Prostate gland (tissue), 2 donors: ENCODE measurements around the gene PPP1R14B. TPM values are rescaled to one million over a fixed set of nuclear protein-coding genes. Genes with fewer than 3 reads are reported as not detected.
A peak's percentile ranks its signal among the peaks of the same experiment; 100 is the strongest.

Experiments
- DNase-seq: peaks from one replicate; pipeline ENCODE4 v3.0.0-alpha.2; 2019; ENCODE audit warnings: low spot score
- H3K27ac ChIP-seq, 2 donors: fragments of 200-600 bp; sonication (generic); 2 replicates each; pipeline ENCODE4 v1.5.1; 2017 to 2019
- H3K27me3 ChIP-seq: fragments of 200-600 bp; sonication (generic); replicated peaks from 2 replicates; pipeline ENCODE4 v1.5.1; 2019; ENCODE audit not compliant: insufficient read depth
- H3K36me3 ChIP-seq, 2 donors: fragments of 200-600 bp; sonication (generic); 1 replicate in 1 of 2; 2 replicates in 1 of 2; pipeline versions ENCODE4 v1.5.1 to v1.8.1; 2017 to 2019
- H3K4me1 ChIP-seq: fragments of 200-600 bp; sonication (generic); replicated peaks from 2 replicates; pipeline ENCODE4 v1.5.1; 2019
- H3K4me3 ChIP-seq, 2 donors: fragments of 200-600 bp; sonication (generic); 2 replicates each; pipeline ENCODE4 v1.5.1; 2017 to 2019
- H3K9me3 ChIP-seq: fragments of 200-600 bp; sonication (generic); 2 replicates; pipeline ENCODE4 v1.5.1; 2017
- CTCF ChIP-seq, 4 experiments: fragments of 200-600 bp in 2 of 4; fragments of 450-650 bp in 2 of 4; sonication (generic) in 2 of 4; IDR thresholded peaks; 1 replicate in 3 of 4; 2 replicates in 1 of 4; pipeline ENCODE4 v1.5.1; 2016 to 2019; ENCODE audit warnings: antibody characterized with exemption in 4 of 4, mild to moderate bottlenecking in 2 of 4, moderate library complexity in 2 of 4
- POLR2A ChIP-seq: fragments of 450-650 bp; IDR thresholded peaks from one replicate; pipeline ENCODE4 v1.6.1; 2016; ENCODE audit warnings: antibody characterized with exemption, mild to moderate bottlenecking
- POLR2AphosphoS5 ChIP-seq: sonication (generic); formaldehyde crosslinking; IDR thresholded peaks from one replicate; pipeline ENCODE4 v1.6.1; 2017; ENCODE audit warnings: antibody characterized with exemption
- WGBS: methylation state at CpG from one replicate; pipeline ENCODE4 v1.1.5; 2018; 5-methylcytosine and 5-hydroxymethylcytosine counted together
- intact Hi-C: fragments of 100-400 bp; cut with DNase I; formaldehyde crosslinking; loops from one replicate; pipeline ENCODE4 v1.14.2; 2022
- total RNA-seq, 2 donors: library from RNA; depleted of rRNA; stranded (reverse); fragments of >200 nt; gene quantifications; one replicate each; pipeline ENCODE4 v1.1.0, GENCODE V29; 2016

PPP1R14B gene
- total RNA-seq, 2 donors from 2014 or later: 60.5 to 69.3 TPM

- no peak overlapping the region for H3K4me3 ChIP-seq
- no peak for DNase-seq
- H3K36me3 ChIP-seq: no peaks in the 10 kb centered on the region
- H3K9me3 ChIP-seq: no peaks in the 10 kb centered on the region
- H3K27ac ChIP-seq: peak overlapping the region in 1 of 2 donors; percentile 83
- H3K4me1 ChIP-seq: peaks cover 11% of the 10 kb centered on the region
- H3K27me3 ChIP-seq: no peaks in the 10 kb centered on the region
- 75% methylated on average over 8 of the region's 8 CpGs for WGBS
- intact Hi-C loops: loop anchor here (5.0 kb wide), 1 partner anchor 49 kb away; the partner anchor contains the start of gene CATSPERZ
- TF ChIP-seq CTCF (IDR thresholded peaks at IDR 0.05): no peak
- TF ChIP-seq POLR2AphosphoS5: no peak
- no peak for TF ChIP-seq POLR2A
Measured at GRCh38 chr11:64253043-64253442, 6.3 kb upstream of the PPP1R14B start.

DNA sequence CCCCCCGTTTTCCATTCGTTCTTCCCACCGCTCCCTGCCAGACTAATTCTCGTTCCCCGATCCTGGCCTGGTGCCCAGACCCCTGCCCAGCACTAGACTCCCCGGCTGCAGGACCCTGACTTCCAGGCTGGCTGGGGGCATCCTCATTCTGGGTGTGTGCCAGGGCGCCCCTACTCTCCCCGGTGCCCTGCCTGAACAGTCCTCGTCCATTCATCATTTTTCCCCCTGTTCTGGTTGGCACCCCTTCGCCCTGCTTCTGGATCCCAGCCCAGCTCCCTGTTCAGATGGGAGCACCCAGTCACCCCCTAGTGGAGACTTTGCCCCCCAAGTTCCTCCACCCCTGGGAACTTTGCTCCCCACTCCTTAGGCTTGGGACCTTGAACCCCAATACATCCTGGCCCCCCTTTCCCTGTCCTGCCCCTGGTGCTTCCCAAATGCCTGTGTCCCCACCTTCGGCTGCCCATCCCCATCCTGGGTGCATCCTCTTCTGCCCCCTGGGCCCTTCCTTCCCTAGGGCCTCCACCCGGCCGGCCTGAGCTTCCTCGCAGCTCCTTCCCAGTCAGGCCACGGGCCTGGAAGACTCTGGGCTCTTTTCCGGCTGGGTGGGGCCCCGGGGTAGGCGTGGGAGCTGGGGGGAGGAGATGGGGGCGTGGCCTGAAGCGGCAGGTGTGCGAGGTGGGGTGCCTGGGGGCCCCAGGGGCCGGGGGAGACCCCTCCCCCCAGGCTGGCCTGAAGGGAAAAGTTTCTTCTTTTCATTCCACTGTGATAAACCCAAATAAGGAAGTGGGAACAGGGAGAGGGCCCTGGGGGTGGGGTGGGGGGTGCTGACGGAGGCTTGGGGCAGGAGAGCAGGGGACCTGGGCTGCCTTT is 5.5 kb upstream of the PPP1R14B start:
- H3K27ac ChIP-seq: peak overlapping the region; percentile 70 to 83

DNA sequence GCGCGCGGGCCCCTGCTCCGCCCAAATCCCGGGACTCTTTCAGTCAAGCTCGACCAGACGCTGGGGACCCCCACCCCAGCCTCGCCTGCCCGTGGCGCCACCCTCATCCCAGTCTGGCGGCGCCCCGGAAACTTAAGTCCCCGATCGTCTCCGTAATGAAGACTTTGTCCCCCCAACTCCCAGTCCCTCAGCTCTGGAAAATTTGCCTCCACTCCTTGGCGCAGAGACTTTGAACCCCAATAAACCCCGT is 4.9 kb upstream of the PPP1R14B start:
- peak overlapping the region; percentile 70 to 83 for H3K27ac ChIP-seq
- under 1% methylated on average over 18 of the region's 18 CpGs for WGBS
- no peak for TF ChIP-seq CTCF (IDR thresholded peaks at IDR 0.05)
- no peak for TF ChIP-seq POLR2A
- no peak for TF ChIP-seq POLR2AphosphoS5
- intact Hi-C loops: loop anchor here (5.0 kb wide), 1 partner anchor 51 kb away; the partner anchor contains the start of gene CATSPERZ
- H3K4me1 ChIP-seq: peaks cover 11% of the 10 kb centered on the region
- no peaks in the 10 kb centered on the region for H3K9me3 ChIP-seq
- H3K36me3 ChIP-seq: no peaks in the 10 kb centered on the region
- H3K27me3 ChIP-seq: no peaks in the 10 kb centered on the region
- peak overlapping the region; percentile 73 to 90 for H3K4me3 ChIP-seq
- no peak for DNase-seq

More for the DNA sequence above, 5.5 kb upstream of the PPP1R14B start:
- TF ChIP-seq POLR2A: peak; percentile 59
- peak; percentile 37 for TF ChIP-seq POLR2AphosphoS5
- peak in 1 of 4 experiments; percentile 35 for TF ChIP-seq CTCF (IDR thresholded peaks at IDR 0.05)
- WGBS: 5% methylated on average over 19 of the region's 23 CpGs
- Histone ChIP-seq H3K9me3 (no peaks in the 10 kb centered on the region), H3K36me3 (no peaks in the 10 kb centered on the region), H3K4me1 (peaks cover 11% of the 10 kb centered on the region), H3K27me3 (no peaks in the 10 kb centered on the region), H3K4me3 (peak overlapping the region; percentile 73 to 90)
- peak; percentile 58 for DNase-seq
- intact Hi-C loops: loop anchor here (5.0 kb wide), 1 partner anchor 50 kb away; the partner anchor contains the start of gene CATSPERZ

- Histone ChIP-seq H3K27me3 (no peaks in the 10 kb centered on the region), H3K36me3 (no peaks in the 10 kb centered on the region), H3K9me3 (no peaks in the 10 kb centered on the region), H3K4me1 (peaks cover 11% of the 10 kb centered on the region), H3K27ac (peak within 1 kb of the TSS; percentile 70 to 83), H3K4me3 (peak within 1 kb of the TSS; percentile 73 to 90)
- TF ChIP-seq CTCF (IDR thresholded peaks at IDR 0.05) (peak; percentile 84 to 98 (median 90)), POLR2AphosphoS5 (no peak), POLR2A (peak; percentile 69)
- intact Hi-C loops: loop anchor here (5.0 kb wide), 1 partner anchor 51 kb away; the partner anchor contains the start of gene CATSPERZ
- under 1% methylated on average over 44 of the region's 75 CpGs for WGBS
- peak; percentile 52 for DNase-seq
Measured at GRCh38 chr11:64251016-64251752, 4.4 kb upstream of the PPP1R14B start, which contains the start of gene PLCB3. TSS of gene PLCB3 (plus strand) at chr11:64251530. CDS start at chr11:64251650, 120 bp downstream.
